Measurements from ENCODE around the gene TRIM65.

- TF ChIP-seq, protein P1, sequence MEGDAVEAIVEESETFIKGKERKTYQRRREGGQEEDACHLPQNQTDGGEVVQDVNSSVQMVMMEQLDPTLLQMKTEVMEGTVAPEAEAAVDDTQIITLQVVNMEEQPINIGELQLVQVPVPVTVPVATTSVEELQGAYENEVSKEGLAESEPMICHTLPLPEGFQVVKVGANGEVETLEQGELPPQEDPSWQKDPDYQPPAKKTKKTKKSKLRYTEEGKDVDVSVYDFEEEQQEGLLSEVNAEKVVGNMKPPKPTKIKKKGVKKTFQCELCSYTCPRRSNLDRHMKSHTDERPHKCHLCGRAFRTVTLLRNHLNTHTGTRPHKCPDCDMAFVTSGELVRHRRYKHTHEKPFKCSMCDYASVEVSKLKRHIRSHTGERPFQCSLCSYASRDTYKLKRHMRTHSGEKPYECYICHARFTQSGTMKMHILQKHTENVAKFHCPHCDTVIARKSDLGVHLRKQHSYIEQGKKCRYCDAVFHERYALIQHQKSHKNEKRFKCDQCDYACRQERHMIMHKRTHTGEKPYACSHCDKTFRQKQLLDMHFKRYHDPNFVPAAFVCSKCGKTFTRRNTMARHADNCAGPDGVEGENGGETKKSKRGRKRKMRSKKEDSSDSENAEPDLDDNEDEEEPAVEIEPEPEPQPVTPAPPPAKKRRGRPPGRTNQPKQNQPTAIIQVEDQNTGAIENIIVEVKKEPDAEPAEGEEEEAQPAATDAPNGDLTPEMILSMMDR (IDR thresholded peaks at IDR 0.05): no peak
- no peak for TF ChIP-seq POLR2A (IDR thresholded peaks at IDR 0.05)
These were observed 11.3 kb downstream of the TRIM65 start for GRCh38 chr17:75885431-75885830.
